ENCODE results near the gene SNHG17. TPM values are rescaled to one million over a fixed set of nuclear protein-coding genes. Genes with fewer than 3 reads are reported as not detected.

The SNHG17 gene
- total RNA-seq, 4 donors from 2014 or later = 16.4 to 60.9 (median 34.3) TPM

DNA sequence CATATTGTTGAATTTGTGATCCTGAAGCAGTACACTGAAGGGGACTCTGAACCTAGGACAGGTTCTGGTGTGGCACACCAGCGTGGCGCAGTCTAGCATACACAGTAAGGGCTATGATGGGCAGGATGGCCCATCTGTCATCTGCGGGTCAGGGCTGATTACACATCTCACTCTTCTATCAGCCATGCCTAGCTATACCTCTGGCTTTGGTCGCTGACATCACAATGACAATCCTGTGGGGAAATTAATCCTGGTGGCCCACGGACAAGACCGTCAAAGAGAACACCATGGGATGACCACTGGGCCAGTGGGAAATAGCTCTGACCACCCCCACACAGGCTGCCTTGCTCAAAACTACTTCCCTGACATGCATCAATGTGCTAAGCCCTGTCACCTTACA lies 2.8 kb downstream of the SNHG17 start:
- TF ChIP-seq EP300 (IDR thresholded peaks at IDR 0.05) (no peak), POLR2A (IDR thresholded peaks at IDR 0.05) (no peak)
- TF ChIP-seq, protein P1, sequence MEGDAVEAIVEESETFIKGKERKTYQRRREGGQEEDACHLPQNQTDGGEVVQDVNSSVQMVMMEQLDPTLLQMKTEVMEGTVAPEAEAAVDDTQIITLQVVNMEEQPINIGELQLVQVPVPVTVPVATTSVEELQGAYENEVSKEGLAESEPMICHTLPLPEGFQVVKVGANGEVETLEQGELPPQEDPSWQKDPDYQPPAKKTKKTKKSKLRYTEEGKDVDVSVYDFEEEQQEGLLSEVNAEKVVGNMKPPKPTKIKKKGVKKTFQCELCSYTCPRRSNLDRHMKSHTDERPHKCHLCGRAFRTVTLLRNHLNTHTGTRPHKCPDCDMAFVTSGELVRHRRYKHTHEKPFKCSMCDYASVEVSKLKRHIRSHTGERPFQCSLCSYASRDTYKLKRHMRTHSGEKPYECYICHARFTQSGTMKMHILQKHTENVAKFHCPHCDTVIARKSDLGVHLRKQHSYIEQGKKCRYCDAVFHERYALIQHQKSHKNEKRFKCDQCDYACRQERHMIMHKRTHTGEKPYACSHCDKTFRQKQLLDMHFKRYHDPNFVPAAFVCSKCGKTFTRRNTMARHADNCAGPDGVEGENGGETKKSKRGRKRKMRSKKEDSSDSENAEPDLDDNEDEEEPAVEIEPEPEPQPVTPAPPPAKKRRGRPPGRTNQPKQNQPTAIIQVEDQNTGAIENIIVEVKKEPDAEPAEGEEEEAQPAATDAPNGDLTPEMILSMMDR (IDR thresholded peaks at IDR 0.05) = no peak
- 95 to 96% methylated on average over 6 of the region's 6 CpGs for WGBS, 2 donors
- no peak for DNase-seq (ENCODE audit: low spot score in 2 of 2)
- Histone ChIP-seq H3K27ac (no peak overlapping the region), H3K4me1 (peaks cover 0 to 19% (median 4%) of the 10 kb centered on the region in 4 donors), H3K4me3 (no peak overlapping the region), H3K9me3 (peaks cover 0 to 11% (median 0%) of the 10 kb centered on the region in 4 donors), H3K36me3 (peaks cover 3 to 70% (median 5%) of the 10 kb centered on the region in 3 donors), H3K27me3 (no peaks in the 10 kb centered on the region)

DNA sequence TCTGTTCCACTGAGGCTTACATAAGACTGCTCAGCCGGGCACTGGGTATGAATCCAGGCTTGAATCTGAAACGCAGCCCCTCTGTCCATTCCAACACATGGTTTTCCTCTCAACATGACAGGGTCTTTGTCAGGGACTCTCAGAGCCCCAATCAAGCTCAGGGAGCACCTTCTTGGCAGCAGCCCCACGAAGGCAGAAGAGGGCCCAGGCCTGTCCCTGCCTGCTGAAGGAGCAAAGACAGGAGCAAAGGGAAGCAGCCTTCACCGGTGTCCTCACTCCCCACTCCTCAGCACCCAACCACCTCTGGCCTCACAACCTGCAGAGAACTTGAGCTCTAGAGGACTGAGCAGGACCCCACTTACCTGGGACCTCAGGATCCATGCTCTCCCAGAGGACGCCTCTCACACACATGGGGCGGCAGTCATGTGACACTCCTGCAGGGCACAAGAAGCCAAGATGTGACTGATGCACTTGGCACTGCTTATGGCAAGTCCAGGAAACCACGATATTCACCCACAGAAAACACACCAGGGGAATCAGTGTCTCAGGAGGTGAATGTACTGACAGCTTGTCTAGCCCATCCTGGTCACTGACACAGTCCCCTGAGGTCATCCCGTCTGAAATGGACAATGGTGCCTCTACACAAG lies 4.3 kb downstream of the SNHG17 start:
- DNase-seq (ENCODE audit: low spot score in 2 of 2) = no peak
- H3K4me3 ChIP-seq = no peak overlapping the region
- 86% methylated on average over 8 of the region's 8 CpGs for WGBS, 2 donors
- peaks cover 0 to 11% (median 0%) of the 10 kb centered on the region in 4 donors for H3K9me3 ChIP-seq
- H3K27ac ChIP-seq = no peak overlapping the region
- peaks cover 0 to 22% (median 4%) of the 10 kb centered on the region in 4 donors for H3K4me1 ChIP-seq
- H3K27me3 ChIP-seq = no peaks in the 10 kb centered on the region
- peaks cover 3 to 83% (median 14%) of the 10 kb centered on the region in 3 donors for H3K36me3 ChIP-seq
- no peak for TF ChIP-seq POLR2A (IDR thresholded peaks at IDR 0.05)
- TF ChIP-seq EP300 (IDR thresholded peaks at IDR 0.05) = no peak
- TF ChIP-seq, protein P1 (IDR thresholded peaks at IDR 0.05) = no peak

DNA sequence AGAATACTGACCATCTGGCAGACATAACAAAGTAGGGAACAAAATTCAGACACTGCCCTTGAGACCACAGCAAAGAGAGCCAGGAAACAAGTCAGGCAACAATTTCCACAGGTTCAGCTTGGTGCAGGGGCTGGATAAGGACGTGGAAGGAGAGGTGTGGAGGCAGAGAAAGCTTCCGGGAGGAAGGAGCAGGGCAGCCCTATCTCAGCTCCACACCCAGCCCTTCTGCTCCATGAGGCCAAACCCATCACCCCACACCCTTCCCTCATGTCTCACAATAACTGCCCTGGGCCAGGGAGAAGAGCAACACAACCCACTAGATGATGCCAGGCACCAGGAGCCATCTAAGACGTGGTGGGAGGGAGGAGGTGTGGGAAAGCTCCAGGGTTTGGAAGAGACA lies 5.8 kb downstream of the SNHG17 start:
- no peak overlapping the region for H3K4me3 ChIP-seq
- DNase-seq (ENCODE audit: low spot score in 2 of 2) = no peak
- peaks cover 0 to 11% (median 0%) of the 10 kb centered on the region in 4 donors for H3K9me3 ChIP-seq
- H3K36me3 ChIP-seq = peaks cover 3 to 97% (median 23%) of the 10 kb centered on the region in 3 donors
- peaks cover 0 to 20% (median 3%) of the 10 kb centered on the region in 4 donors for H3K4me1 ChIP-seq
- no peaks in the 10 kb centered on the region for H3K27me3 ChIP-seq
- WGBS, 2 donors = 82 to 83% methylated on average over 3 of the region's 3 CpGs
- TF ChIP-seq, protein P1 (IDR thresholded peaks at IDR 0.05) = no peak
- TF ChIP-seq EP300 (IDR thresholded peaks at IDR 0.05) (no peak), POLR2A (IDR thresholded peaks at IDR 0.05) (no peak)
- no peak overlapping the region for H3K27ac ChIP-seq

DNA sequence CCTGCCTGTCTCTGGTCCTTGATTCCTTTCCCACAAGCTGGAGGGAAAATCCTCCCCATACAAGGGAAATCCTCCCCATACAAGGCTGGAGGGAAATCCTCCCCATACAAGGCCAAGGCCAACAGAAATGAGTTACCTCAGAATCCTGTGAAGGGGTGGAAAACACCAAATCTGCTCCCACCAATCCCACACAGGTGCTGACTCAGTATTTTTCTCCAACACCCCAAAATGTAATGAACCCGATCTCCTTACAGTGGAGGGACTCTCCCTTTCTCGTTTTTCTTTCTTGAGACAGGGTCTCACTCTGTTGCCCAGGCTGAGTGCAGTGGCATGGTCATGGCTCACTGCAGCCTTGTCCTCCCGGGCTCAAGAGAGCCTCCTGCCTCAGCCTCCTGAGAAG lies 6.3 kb downstream of the SNHG17 start:
- no peak overlapping the region for H3K27ac ChIP-seq
- H3K27me3 ChIP-seq = no peaks in the 10 kb centered on the region
- DNase-seq (ENCODE audit: low spot score in 2 of 2) = no peak
- WGBS, 2 donors = 93 to 96% methylated on average over 3 of the region's 3 CpGs
- peaks cover 3 to 99% (median 23%) of the 10 kb centered on the region in 3 donors for H3K36me3 ChIP-seq
- H3K4me1 ChIP-seq = peaks cover 0 to 15% (median under 1%) of the 10 kb centered on the region in 4 donors
- peaks cover 0 to 11% (median 0%) of the 10 kb centered on the region in 4 donors for H3K9me3 ChIP-seq
- H3K4me3 ChIP-seq = no peak overlapping the region
- TF ChIP-seq POLR2A (IDR thresholded peaks at IDR 0.05) (no peak), EP300 (IDR thresholded peaks at IDR 0.05) (no peak)
- TF ChIP-seq, protein P1 (IDR thresholded peaks at IDR 0.05) = no peak

DNA sequence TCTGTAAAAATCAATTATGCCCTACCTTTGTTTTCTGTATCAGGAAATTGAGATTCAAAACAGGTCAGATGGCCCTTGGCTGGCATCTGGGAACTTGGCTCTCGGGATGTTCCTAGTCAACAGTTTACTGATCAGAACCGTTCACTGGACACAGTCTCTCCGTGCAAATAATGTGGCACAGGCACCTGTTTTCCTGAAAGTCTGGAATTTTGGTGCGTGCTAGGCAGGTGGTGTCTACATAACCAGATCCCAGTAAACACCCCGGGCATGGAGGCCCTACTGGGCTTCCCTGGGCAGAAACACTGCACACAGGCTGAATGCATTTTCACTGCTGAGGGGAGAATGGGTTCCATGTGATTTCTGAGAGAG lies 7.5 kb downstream of the SNHG17 start:
- TF ChIP-seq, protein P1 (IDR thresholded peaks at IDR 0.05) = no peak
- TF ChIP-seq POLR2A (IDR thresholded peaks at IDR 0.05) = no peak
- TF ChIP-seq EP300 (IDR thresholded peaks at IDR 0.05) = no peak
- H3K9me3 ChIP-seq = peaks cover 0 to 11% (median 0%) of the 10 kb centered on the region in 4 donors
- peaks cover 3 to 99% (median 23%) of the 10 kb centered on the region in 3 donors for H3K36me3 ChIP-seq
- WGBS, 2 donors = 81 to 84% methylated on average over 4 to 5 of the region's 5 CpGs
- H3K4me1 ChIP-seq = peaks cover 0 to 8% (median 0%) of the 10 kb centered on the region in 4 donors
- no peaks in the 10 kb centered on the region for H3K27me3 ChIP-seq
- no peak overlapping the region for H3K27ac ChIP-seq
- DNase-seq (ENCODE audit: low spot score in 2 of 2) = no peak
- H3K4me3 ChIP-seq = no peak overlapping the region
